MM.1S (cell line): ENCODE measurements around the gene CIB1.

Experiments
- DNase-seq: peaks from one replicate; pipeline ENCODE4 v3.0.0-alpha.2; 2015
- H2AFZ ChIP-seq: fragments of 300-600 bp; sonication (generic); 2 replicates; pipeline ENCODE4 v1.6.0; 2016; ENCODE audit warnings: antibody characterized with exemption, low read length
- H3F3A ChIP-seq: fragments of 300-600 bp; sonication (generic); 2 replicates; pipeline ENCODE4 v1.6.1; 2016; ENCODE audit warnings: mild to moderate bottlenecking, antibody characterized with exemption, low read length, moderate library complexity, mixed read lengths; ENCODE audit not compliant: insufficient read depth
- H3K27ac ChIP-seq: fragments of 300-600 bp; sonication (generic); 2 replicates; pipeline ENCODE4 v1.5.1; 2016; ENCODE audit warnings: mild to moderate bottlenecking, low read length
- H3K27me3 ChIP-seq: fragments of 300-600 bp; sonication (generic); replicated peaks from 2 replicates; pipeline ENCODE4 v1.6.0; 2016; ENCODE audit warnings: low read length; ENCODE audit not compliant: insufficient read depth
- H3K36me3 ChIP-seq: fragments of 300-600 bp; sonication (generic); replicated peaks from 2 replicates; pipeline ENCODE4 v1.6.1; 2016; ENCODE audit warnings: mild to moderate bottlenecking, low read length, mixed read lengths; ENCODE audit not compliant: insufficient read depth
- H3K4me1 ChIP-seq: fragments of 300-600 bp; sonication (generic); 2 replicates; pipeline ENCODE4 v1.6.1; 2016; ENCODE audit warnings: low read length, mixed read lengths
- H3K4me2 ChIP-seq: fragments of 300-600 bp; sonication (generic); 2 replicates; pipeline ENCODE4 v1.6.0; 2016; ENCODE audit warnings: low read depth, low read length
- H3K4me3 ChIP-seq: fragments of 300-600 bp; sonication (generic); 2 replicates; pipeline ENCODE4 v1.5.1; 2016; ENCODE audit warnings: low read length, mixed read lengths
- H3K79me2 ChIP-seq: fragments of 300-600 bp; sonication (generic); 2 replicates; pipeline ENCODE4 v1.6.1; 2016; ENCODE audit warnings: mixed run types, low read length, mixed read lengths
- H3K9ac ChIP-seq: fragments of 300-600 bp; sonication (generic); 2 replicates; pipeline ENCODE4 v1.6.1; 2016; ENCODE audit warnings: low read length, mixed read lengths
- H3K9me2 ChIP-seq: fragments of 300-600 bp; sonication (generic); replicated peaks from 2 replicates; pipeline ENCODE4 v1.6.1; 2016; ENCODE audit warnings: mild to moderate bottlenecking, low read length, mixed read lengths; ENCODE audit not compliant: insufficient read depth
- H3K9me3 ChIP-seq: fragments of 300-600 bp; sonication (generic); replicated peaks from 2 replicates; pipeline ENCODE4 v1.6.1; 2016; ENCODE audit warnings: mild to moderate bottlenecking, low read length, mixed read lengths; ENCODE audit not compliant: insufficient read depth
- H4K20me1 ChIP-seq: fragments of 300-600 bp; sonication (generic); 2 replicates; pipeline ENCODE4 v1.6.1; 2016; ENCODE audit warnings: mild to moderate bottlenecking, low read length, moderate library complexity, mixed read lengths; ENCODE audit not compliant: insufficient read depth
- CTCF ChIP-seq: fragments of 300-600 bp; sonication (generic); IDR thresholded peaks from 2 replicates; pipeline ENCODE4 v1.5.1; 2016; ENCODE audit warnings: antibody characterized with exemption, low read length, mixed read lengths
- EZH2 ChIP-seq: fragments of 300-600 bp; sonication (generic); optimal IDR thresholded peaks from 2 replicates; pipeline ENCODE3; 2017; ENCODE audit warnings: low read depth, mild to moderate bottlenecking, antibody characterized with exemption, low read length, mixed read lengths
- EZH2phosphoT487 ChIP-seq: fragments of 300-600 bp; sonication (generic); IDR thresholded peaks from 2 replicates; pipeline ENCODE4 v1.6.1; 2018; ENCODE audit warnings: antibody characterized with exemption, low read length

CIB1 gene

GRCh38 chr15:90217671-90218394 lies 15.9 kb downstream of the CIB1 start:
- H3K27me3 ChIP-seq, result no peaks in the 10 kb centered on the region
- TF ChIP-seq CTCF (no peak), EZH2 (no peak)
- H3K27ac ChIP-seq, result no peak overlapping the region

GRCh38 chr15:90214553-90215196 lies 19.1 kb downstream of the CIB1 start:
- Histone ChIP-seq H4K20me1 (no peaks in the 10 kb centered on the region), H3K4me2 (no peak overlapping the region), H3K36me3 (no peaks in the 10 kb centered on the region), H3K9ac (no peak overlapping the region), H3K27me3 (no peaks in the 10 kb centered on the region), H3K79me2 (peaks cover 52% of the 10 kb centered on the region), H3K9me3 (no peaks in the 10 kb centered on the region), H3K9me2 (no peaks in the 10 kb centered on the region), H3F3A (no peaks in the 10 kb centered on the region), H2AFZ (no peak overlapping the region), H3K4me1 (no peaks in the 10 kb centered on the region), H3K27ac (no peak overlapping the region), H3K4me3 (no peak overlapping the region)
- 0 out of 2 replicates have a peak, but pooled peaks have one; percentile 8 for TF ChIP-seq CTCF
- no peak for TF ChIP-seq EZH2phosphoT487
- DNase-seq, result no peak

More at GRCh38 chr15:90217671-90218394, 15.9 kb downstream of the CIB1 start:
- Histone ChIP-seq H2AFZ (no peak overlapping the region), H3K9me2 (no peaks in the 10 kb centered on the region), H3F3A (no peaks in the 10 kb centered on the region), H3K36me3 (no peaks in the 10 kb centered on the region), H3K4me1 (no peaks in the 10 kb centered on the region), H3K4me3 (no peak overlapping the region), H3K9ac (no peak overlapping the region), H3K9me3 (no peaks in the 10 kb centered on the region), H3K79me2 (peaks cover 26% of the 10 kb centered on the region), H3K4me2 (no peak overlapping the region), H4K20me1 (no peaks in the 10 kb centered on the region)
- DNase-seq, result no peak

GRCh38 chr15:90213818-90214204 lies 19.9 kb downstream of the CIB1 start:
- no peak overlapping the region for H3K27ac ChIP-seq
- peaks cover 56% of the 10 kb centered on the region for H3K79me2 ChIP-seq
- no peaks in the 10 kb centered on the region for H3F3A ChIP-seq
- TF ChIP-seq EZH2, result no peak
- no peak for TF ChIP-seq EZH2phosphoT487
- TF ChIP-seq CTCF, result no peak
- no peak overlapping the region for H3K4me3 ChIP-seq
- no peaks in the 10 kb centered on the region for H3K9me3 ChIP-seq
- H3K9me2 ChIP-seq, result no peaks in the 10 kb centered on the region
- no peaks in the 10 kb centered on the region for H3K36me3 ChIP-seq
- DNase-seq, result no peak
- H4K20me1 ChIP-seq, result no peaks in the 10 kb centered on the region
- no peak overlapping the region for H3K4me2 ChIP-seq
- no peak overlapping the region for H2AFZ ChIP-seq
- no peak overlapping the region for H3K9ac ChIP-seq
- no peaks in the 10 kb centered on the region for H3K4me1 ChIP-seq
- no peaks in the 10 kb centered on the region for H3K27me3 ChIP-seq
